A549 (cell line): Measurements from ENCODE around the gene SLC24A4. TPM values are rescaled to one million over a fixed set of nuclear protein-coding genes. Genes with fewer than 3 reads are reported as not detected.

ENCODE experiments used
- ATAC-seq, 2 experiments: fragments of 200-7000 bp in 1 of 2; fragments of >200 bp in 1 of 2; cut with Nextera tagmentation in 1 of 2; cut with Tn5 transposase in 1 of 2; 3 replicates each; pipeline versions ENCODE4 v1.8.0 to v1.9.1; 2018 to 2020; ENCODE audit warnings: mild to moderate bottlenecking in 1 of 2, moderate library complexity in 1 of 2
- CTCF ChIA-PET: fragments of 300-600 bp; sonication (Branson Sonifier 250); formaldehyde crosslinking; extraction: SDS; loops from one replicate; lab custom pipeline; 2021; ENCODE audit warnings: antibody characterized with exemption, inconsistent platforms; lab: Yijun Ruan, JAX
- POLR2A ChIA-PET: fragments of 350-600 bp; formaldehyde crosslinking; extraction: SDS; loops from one replicate; lab custom pipeline; 2021; ENCODE audit warnings: antibody characterized with exemption, inconsistent platforms; lab: Yijun Ruan, JAX
- DNase-seq, 2 experiments: peaks; one replicate each; pipeline versions ENCODE4 v3.0.0 to v3.0.0-alpha.2; 2011 to 2016; ENCODE audit warnings: low read depth in 1 of 2, low spot score in 1 of 2
- FAIRE-seq: peaks from 2 replicates; lab custom pipeline; 2011; peaks lifted over from hg19 to GRCh38; lab: Jason Lieb, UNC
- H3K27ac ChIP-seq, 2 experiments: fragments of >200 bp; sonication (Bioruptor Twin); formaldehyde crosslinking; 3 replicates each; pipeline ENCODE4 v1.5.1; 2016 to 2017
- H3K4me1 ChIP-seq: fragments of >200 bp; sonication (Bioruptor Twin); formaldehyde crosslinking; 3 replicates; pipeline ENCODE4 v1.6.1; 2016
- H3K4me2 ChIP-seq: fragments of >200 bp; sonication (Bioruptor Twin); formaldehyde crosslinking; 3 replicates; pipeline ENCODE4 v1.6.1; 2016
- H3K4me3 ChIP-seq: fragments of >200 bp; sonication (Bioruptor Twin); formaldehyde crosslinking; 3 replicates; pipeline ENCODE4 v1.5.1; 2016
- H3K9me3 ChIP-seq: fragments of >200 bp; sonication (Bioruptor Twin); formaldehyde crosslinking; 3 replicates; pipeline ENCODE4 v1.6.1; 2016
- BCL3 ChIP-seq: fragments of >200 bp; sonication (Bioruptor Twin); formaldehyde crosslinking; IDR thresholded peaks from 3 replicates; pipeline ENCODE4 v1.6.1; 2016
- BHLHE40 ChIP-seq: IDR thresholded peaks from 2 replicates; pipeline ENCODE4 v1.6.1; 2012; ENCODE audit warnings: low read depth, low read length, inconsistent platforms
- CEBPB ChIP-seq, 2 experiments: fragments of >200 bp in 1 of 2; sonication (Bioruptor Twin) in 1 of 2; formaldehyde crosslinking in 1 of 2; IDR thresholded peaks; 2 replicates each; pipeline ENCODE4 v1.6.1; 2012 to 2016
- CHD2 ChIP-seq: fragments of 150-350 bp; IDR thresholded peaks from 2 replicates; pipeline ENCODE4 v1.6.1; 2014; ENCODE audit warnings: low read length; ENCODE audit not compliant: partially characterized antibody
- EHF ChIP-seq: fragments of 250-450 bp; sonication (Bioruptor Pico); IDR thresholded peaks from 2 replicates; pipeline ENCODE4 v1.5.0; 2020; ENCODE audit warnings: mild to moderate bottlenecking
- EP300 ChIP-seq, 2 experiments: fragments of >200 bp; sonication (Bioruptor Twin); formaldehyde crosslinking; IDR thresholded peaks; 2 replicates in 1 of 2; 3 replicates in 1 of 2; pipeline ENCODE4 v1.6.1; 2016 to 2017
- FOSL2 ChIP-seq, 2 experiments: fragments of 450-650 bp in 1 of 2; fragments of >200 bp in 1 of 2; sonication (Bioruptor Twin) in 1 of 2; formaldehyde crosslinking; IDR thresholded peaks; 2 replicates each; pipeline versions ENCODE4 v1.5.0 to v1.6.1; 2016 to 2020; ENCODE audit warnings: mild to moderate bottlenecking in 1 of 2, moderate library complexity in 1 of 2
- HDAC2 ChIP-seq: fragments of 200-600 bp; sonication (generic); IDR thresholded peaks from 2 replicates; pipeline ENCODE4 v1.6.1; 2016
- HOXB13 ChIP-seq: fragments of 250-450 bp; sonication (Bioruptor Pico); IDR thresholded peaks from 2 replicates; pipeline ENCODE4 v1.5.0; 2020; ENCODE audit warnings: low read depth, mild to moderate bottlenecking, moderate library complexity
- JUN ChIP-seq, 2 experiments: fragments of >200 bp; sonication (Bioruptor Twin); formaldehyde crosslinking; IDR thresholded peaks; 2 replicates in 1 of 2; 3 replicates in 1 of 2; pipeline ENCODE4 v1.6.1; 2016 to 2017
- JUNB ChIP-seq: fragments of >200 bp; sonication (Bioruptor Twin); formaldehyde crosslinking; IDR thresholded peaks from 2 replicates; pipeline ENCODE4 v1.6.1; 2016
- KDM1A ChIP-seq: fragments of 200-600 bp; sonication (generic); IDR thresholded peaks from 2 replicates; pipeline ENCODE4 v1.6.1; 2016; ENCODE audit warnings: low read depth, mild to moderate bottlenecking
- MAX ChIP-seq: IDR thresholded peaks from 2 replicates; pipeline ENCODE4 v1.6.1; 2012
- MYC ChIP-seq: IDR thresholded peaks from 2 replicates; pipeline ENCODE4 v1.6.1; 2012; ENCODE audit warnings: mild to moderate bottlenecking, inconsistent platforms, low read length, improper control_type of control experiment, borderline replicate concordance
- NR3C1 ChIP-seq: fragments of >200 bp; sonication (Bioruptor Twin); formaldehyde crosslinking; IDR thresholded peaks from 3 replicates; pipeline ENCODE4 v1.6.1; 2017
- PHF8 ChIP-seq: fragments of 200-600 bp; sonication (generic); IDR thresholded peaks from 2 replicates; pipeline ENCODE4 v1.6.1; 2016; ENCODE audit warnings: low read depth, mild to moderate bottlenecking, antibody characterized with exemption, moderate library complexity, borderline replicate concordance
- POLR2A ChIP-seq: IDR thresholded peaks from 2 replicates; pipeline ENCODE4 v1.6.1; 2012; ENCODE audit warnings: mild to moderate bottlenecking, low read length
- POLR2AphosphoS2 ChIP-seq: conservative IDR thresholded peaks from 2 replicates; pipeline ENCODE4 v1.6.1; 2012; ENCODE audit warnings: low read length, improper control_type of control experiment, inconsistent platforms
- RAD21 ChIP-seq, 2 experiments: fragments of >200 bp in 1 of 2; sonication (Bioruptor Twin) in 1 of 2; formaldehyde crosslinking in 1 of 2; IDR thresholded peaks in 1 of 2; conservative IDR thresholded peaks in 1 of 2; 2 replicates in 1 of 2; 3 replicates in 1 of 2; pipeline ENCODE4 v1.6.1; 2012 to 2018; ENCODE audit warnings: inconsistent platforms in 1 of 2
- RCOR1 ChIP-seq: fragments of 150-350 bp; IDR thresholded peaks from 2 replicates; pipeline ENCODE4 v1.6.1; 2014; ENCODE audit warnings: antibody characterized with exemption, low read length, low read depth
- RNF2 ChIP-seq: fragments of 200-600 bp; sonication (generic); IDR thresholded peaks from 2 replicates; pipeline ENCODE4 v1.6.1; 2016; ENCODE audit warnings: low read depth, mild to moderate bottlenecking, antibody characterized with exemption, moderate library complexity, borderline replicate concordance
- SMC3 ChIP-seq: fragments of >200 bp; sonication (Bioruptor Twin); formaldehyde crosslinking; IDR thresholded peaks from 3 replicates; pipeline ENCODE4 v1.6.1; 2018; ENCODE audit warnings: inconsistent platforms
- USF2 ChIP-seq: fragments of 450-650 bp; IDR thresholded peaks from 2 replicates; pipeline ENCODE4 v1.6.1; 2014; ENCODE audit warnings: antibody characterized with exemption
- ZNF302 ChIP-seq: fragments of 250-450 bp; sonication (Bioruptor Pico); IDR thresholded peaks from 2 replicates; pipeline ENCODE4 v1.9.0; 2021; ENCODE audit warnings: inconsistent platforms, mild to moderate bottlenecking, moderate library complexity
- WGBS: methylation state at CpG from one replicate; pipeline ENCODE4 v1.1.6; 2017; ENCODE audit errors: missing lambda C conversion rate; 5-methylcytosine and 5-hydroxymethylcytosine counted together
- polyA plus RNA-seq, 4 experiments: library from polyadenylated mRNA; depleted of rRNA in 3 of 4; stranded (reverse); fragments of >200 nt; fragmentation: RNase III in 1 of 4; extraction: RNeasy Plus Mini Kit Qiagen cat#74134 plus additional on column Dnase treatment in 1 of 4; gene quantifications; 2 replicates in 3 of 4; 3 replicates in 1 of 4; pipeline ENCODE4 v1.2.3, GENCODE V29; 2011 to 2017
- TF ChIP-seq, protein P1 (sequence below): fragments of 150-350 bp; IDR thresholded peaks from 2 replicates; pipeline ENCODE4 v1.6.1; 2014; ENCODE audit warnings: low read depth, mild to moderate bottlenecking, low read length

The SLC24A4 gene
- polyA plus RNA-seq, 2 of the 4 experiments (the other 2 are of a cell fraction), result 0.05 to 0.19 TPM

DNA sequence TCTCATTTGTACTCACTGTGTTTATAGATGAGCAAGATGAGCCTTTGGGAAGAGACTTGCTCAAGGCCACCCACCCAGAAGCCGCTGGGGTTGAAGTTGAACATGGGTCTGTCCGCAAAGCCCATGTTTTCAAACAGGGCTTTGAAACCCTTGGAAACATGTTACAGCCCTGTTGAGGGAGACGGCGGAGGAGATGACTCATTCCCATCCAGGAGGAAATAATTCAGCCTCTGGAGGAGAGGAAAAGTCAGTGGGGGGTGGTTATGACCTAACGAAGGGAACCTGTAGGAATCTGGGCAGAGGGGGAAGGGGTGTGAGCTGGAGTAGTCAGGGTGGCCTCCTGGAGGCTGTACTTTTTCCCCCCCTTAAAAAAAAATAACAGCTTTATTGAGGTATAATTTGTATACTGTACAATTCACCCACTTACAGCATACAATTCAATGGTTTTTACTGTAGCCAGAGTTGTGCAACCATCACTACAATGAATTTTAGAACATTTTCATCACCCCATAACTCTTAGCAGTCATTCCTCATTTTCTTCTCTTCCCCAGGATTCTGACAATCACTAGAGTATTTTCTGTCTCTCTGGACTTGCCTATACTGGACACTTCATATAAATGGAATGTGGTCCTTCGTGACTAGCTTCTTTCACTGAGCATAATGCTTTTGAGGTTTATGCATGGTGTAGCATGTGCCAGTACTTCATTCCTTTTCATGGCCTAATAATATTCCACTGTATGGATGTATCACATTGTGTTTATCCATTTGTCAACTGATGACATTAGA is 188.7 kb downstream of the SLC24A4 start:
- 9% methylated on average over 6 of the region's 6 CpGs for WGBS
- Histone ChIP-seq H3K9me3 (no peaks in the 10 kb centered on the region), H3K27ac (peak overlapping the region; percentile 98 to 99), H3K4me2 (peak overlapping the region; percentile 92), H3K4me3 (peak overlapping the region; percentile 4; the same call in 1 of the 3 replicates), H3K4me1 (peaks cover 45% of the 10 kb centered on the region)
- DNase-seq, result peak; percentile 92 to 97
- CTCF ChIA-PET, result interaction anchor here (0.5 to 1.4 kb wide), 6 partner anchors 13 to 376 kb away, joined by 3 to 6 read pairs (median 3); no protein-coding TSS in a partner anchor
- TF ChIP-seq RCOR1 (no peak), RAD21 (conservative IDR thresholded peaks at IDR 0.05 in 1 of 2, IDR thresholded peaks at IDR 0.05 in 1 of 2) (peak in 1 of 2 experiments; percentile 51; a peak in 4 of 5 replicates), KDM1A (0 out of 2 replicates have a peak, but pooled peaks have one; percentile 58), JUN (IDR thresholded peaks at IDR 0.05) (peak; percentile 71 to 83; a peak in 3 of 5 replicates), POLR2AphosphoS2 (no peak), SMC3 (no peak), HDAC2 (no peak; the same call in 1 of the 2 replicates), CHD2 (peak; percentile 26), POLR2A (no peak), CEBPB (IDR thresholded peaks at IDR 0.05) (peak; percentile 67 to 78), MAX (peak; percentile 52), USF2 (no peak), BHLHE40 (no peak), BCL3 (peak; percentile 53; the same call in 1 of the 3 replicates), HOXB13 (0 out of 2 replicates have a peak, but pooled peaks have one; percentile 2), FOSL2 (IDR thresholded peaks at IDR 0.05) (peak; percentile 90), FOSL2 (CRISPR knock-in tag; IDR thresholded peaks at IDR 0.05) (peak; percentile 97), PHF8 (no peak), MYC (no peak), NR3C1 (no peak), ZNF302 (no peak), EP300 (IDR thresholded peaks at IDR 0.05) (peak; percentile 81 to 82; a peak in 4 of 5 replicates), RNF2 (no peak), JUNB (peak; percentile 87), EHF (CRISPR knock-in tag) (no peak)
- TF ChIP-seq, protein P1, sequence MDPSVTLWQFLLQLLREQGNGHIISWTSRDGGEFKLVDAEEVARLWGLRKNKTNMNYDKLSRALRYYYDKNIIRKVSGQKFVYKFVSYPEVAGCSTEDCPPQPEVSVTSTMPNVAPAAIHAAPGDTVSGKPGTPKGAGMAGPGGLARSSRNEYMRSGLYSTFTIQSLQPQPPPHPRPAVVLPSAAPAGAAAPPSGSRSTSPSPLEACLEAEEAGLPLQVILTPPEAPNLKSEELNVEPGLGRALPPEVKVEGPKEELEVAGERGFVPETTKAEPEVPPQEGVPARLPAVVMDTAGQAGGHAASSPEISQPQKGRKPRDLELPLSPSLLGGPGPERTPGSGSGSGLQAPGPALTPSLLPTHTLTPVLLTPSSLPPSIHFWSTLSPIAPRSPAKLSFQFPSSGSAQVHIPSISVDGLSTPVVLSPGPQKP, result no peak
- ATAC-seq, result peak; percentile 83 to 85
- FAIRE-seq, result peak; percentile 91
- POLR2A ChIA-PET, result interaction anchor here (0.7 to 0.8 kb wide), 2 partner anchors 38 to 40 kb away, joined by 3 read pairs; no protein-coding TSS in a partner anchor
